IgD-negative memory B cell (primary cell): ENCODE results near the gene PRKN. TPM values are rescaled to one million over a fixed set of nuclear protein-coding genes. Genes with fewer than 3 reads are reported as not detected.

Source experiments
- H3K27ac Mint-ChIP-seq, 3 donors: one replicate each; pipeline ENCODE4 v1.8.0; 2020 to 2022; ENCODE audit warnings: mild to moderate bottlenecking in 3 of 3, mixed read lengths in 3 of 3, moderate library complexity in 1 of 3
- H3K27me3 Mint-ChIP-seq: one replicate; pipeline ENCODE4 v1.8.0; 2021; ENCODE audit warnings: mixed read lengths
- H3K36me3 Mint-ChIP-seq: one replicate; pipeline ENCODE4 v1.8.0; 2020; ENCODE audit warnings: mild to moderate bottlenecking, mixed read lengths
- H3K4me1 Mint-ChIP-seq, 3 donors: one replicate each; pipeline ENCODE4 v1.8.0; 2020 to 2022; ENCODE audit warnings: mixed read lengths in 3 of 3, mild to moderate bottlenecking in 1 of 3
- H3K4me3 Mint-ChIP-seq, 4 donors: one replicate each; pipeline ENCODE4 v1.8.0; 2020 to 2022; ENCODE audit warnings: mild to moderate bottlenecking in 4 of 4, mixed read lengths in 4 of 4, moderate library complexity in 3 of 4
- H3K9me3 Mint-ChIP-seq, 3 donors: one replicate each; pipeline ENCODE4 v1.8.0; 2020 to 2021; ENCODE audit warnings: mixed read lengths in 3 of 3, mild to moderate bottlenecking in 1 of 3
- polyA plus RNA-seq: library from polyadenylated mRNA; unstranded; fragments of 300-500 nt; fragmentation: Illumina TruSeq; gene quantifications from one replicate; pipeline ENCODE4 v1.2.3, GENCODE V29; 2021

The PRKN gene
- polyA plus RNA-seq, 1 donor from 2014 or later: 0.55 TPM

DNA sequence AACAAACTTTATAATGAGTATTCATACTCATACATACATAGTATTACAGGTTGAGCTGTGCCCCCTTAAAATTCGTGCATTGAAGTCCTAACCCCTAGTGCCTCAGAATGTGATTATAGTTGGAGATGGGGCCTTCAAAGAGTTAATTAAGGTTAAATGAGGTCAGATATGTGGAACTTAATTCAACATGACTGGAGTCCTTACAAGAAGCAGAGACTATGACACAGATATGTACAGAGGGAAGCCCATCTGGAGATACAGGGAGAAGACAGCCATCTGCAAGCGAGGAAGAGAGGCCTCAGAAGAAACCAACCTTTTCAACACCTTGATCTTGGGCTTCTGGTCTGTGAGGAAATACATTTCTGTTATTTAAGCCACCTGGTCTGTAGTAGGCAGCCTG lies 917.6 kb downstream of the PRKN start:
- Mint-ChIP-seq H3K27ac (no peak overlapping the region), H3K4me1 (peaks cover 0 to 2% (median 0%) of the 10 kb centered on the region in 3 donors), H3K27me3 (no peaks in the 10 kb centered on the region), H3K36me3 (peaks cover 8% of the 10 kb centered on the region), H3K9me3 (peaks cover 5 to 6% (median 5%) of the 10 kb centered on the region in 3 donors), H3K4me3 (no peak overlapping the region)

DNA sequence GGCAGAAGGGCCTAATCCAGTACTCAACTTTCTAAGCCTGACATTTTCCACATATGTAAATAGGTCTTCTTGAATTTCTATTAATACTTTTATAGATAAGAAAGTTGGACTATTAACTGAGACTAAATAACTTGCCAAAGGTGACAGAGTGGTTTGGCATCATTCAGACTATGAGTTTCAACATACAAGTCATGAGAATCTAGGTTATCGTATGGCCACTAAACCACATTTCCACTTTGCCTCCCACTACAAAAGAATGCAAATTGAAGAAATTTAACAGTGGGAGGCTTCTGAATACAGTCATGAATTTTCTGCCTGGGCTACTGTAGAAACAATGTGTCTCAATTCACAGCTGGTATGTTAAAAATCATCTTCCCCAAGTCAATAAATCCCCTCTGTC lies 922.7 kb downstream of the PRKN start:
- Mint-ChIP-seq H3K27me3 (no peaks in the 10 kb centered on the region), H3K27ac (no peak overlapping the region), H3K9me3 (peaks cover 0 to 3% (median 3%) of the 10 kb centered on the region in 3 donors)

DNA sequence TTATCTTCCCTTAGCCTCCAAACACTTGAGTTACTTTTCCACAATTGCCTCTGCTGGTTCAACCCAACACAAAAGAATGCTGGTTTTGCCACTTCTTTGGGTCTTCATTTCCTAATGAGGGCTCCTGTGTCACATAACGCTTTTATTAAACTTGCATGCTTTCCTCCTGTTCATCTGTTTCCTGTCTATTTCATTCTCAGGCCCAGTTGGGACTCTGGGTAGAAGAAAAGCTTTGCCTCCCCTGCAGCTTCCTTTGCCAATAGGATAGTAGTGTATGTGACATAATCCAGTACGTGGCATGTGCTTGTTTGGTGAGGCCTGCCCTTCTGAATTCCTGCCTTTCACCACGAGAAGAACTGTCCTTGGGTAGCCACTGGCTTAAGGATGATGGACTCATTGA lies 924.4 kb downstream of the PRKN start:
- H3K4me3 Mint-ChIP-seq: no peak overlapping the region
- peaks cover 2% of the 10 kb centered on the region for H3K36me3 Mint-ChIP-seq
- peaks cover 0 to 2% (median 0%) of the 10 kb centered on the region in 3 donors for H3K4me1 Mint-ChIP-seq
- H3K27ac Mint-ChIP-seq: no peak overlapping the region
- H3K27me3 Mint-ChIP-seq: no peaks in the 10 kb centered on the region
- H3K9me3 Mint-ChIP-seq: peaks cover 0 to 3% (median 3%) of the 10 kb centered on the region in 3 donors

More for the DNA sequence above, 922.7 kb downstream of the PRKN start:
- Mint-ChIP-seq H3K4me3 (no peak overlapping the region), H3K36me3 (peaks cover 2% of the 10 kb centered on the region), H3K4me1 (peaks cover 0 to 2% (median 0%) of the 10 kb centered on the region in 3 donors)

DNA sequence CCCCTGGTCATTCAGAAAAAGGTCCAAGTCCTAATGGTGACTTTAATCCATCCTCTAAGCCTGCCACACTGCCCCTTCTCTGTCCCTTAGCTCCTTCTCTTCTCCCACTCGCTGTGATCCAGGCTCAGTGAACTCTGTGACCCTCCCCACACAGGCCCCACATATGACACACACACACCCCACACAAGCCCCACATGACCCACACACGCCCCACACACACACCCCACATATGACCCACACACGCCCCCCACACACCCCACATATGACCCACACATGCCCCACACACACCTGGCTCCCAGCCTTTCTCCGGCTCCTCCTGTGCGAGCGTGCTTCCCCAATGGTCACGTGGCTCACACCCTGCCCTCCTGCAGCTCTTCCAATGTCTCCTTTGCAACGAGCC lies 925.3 kb downstream of the PRKN start:
- no peak overlapping the region for H3K4me3 Mint-ChIP-seq
- no peak overlapping the region for H3K27ac Mint-ChIP-seq
- peaks cover 0 to 2% (median 0%) of the 10 kb centered on the region in 3 donors for H3K4me1 Mint-ChIP-seq
- peaks cover 0 to 2% (median 0%) of the 10 kb centered on the region in 3 donors for H3K9me3 Mint-ChIP-seq
- no peaks in the 10 kb centered on the region for H3K27me3 Mint-ChIP-seq
- H3K36me3 Mint-ChIP-seq: peaks cover 2% of the 10 kb centered on the region

DNA sequence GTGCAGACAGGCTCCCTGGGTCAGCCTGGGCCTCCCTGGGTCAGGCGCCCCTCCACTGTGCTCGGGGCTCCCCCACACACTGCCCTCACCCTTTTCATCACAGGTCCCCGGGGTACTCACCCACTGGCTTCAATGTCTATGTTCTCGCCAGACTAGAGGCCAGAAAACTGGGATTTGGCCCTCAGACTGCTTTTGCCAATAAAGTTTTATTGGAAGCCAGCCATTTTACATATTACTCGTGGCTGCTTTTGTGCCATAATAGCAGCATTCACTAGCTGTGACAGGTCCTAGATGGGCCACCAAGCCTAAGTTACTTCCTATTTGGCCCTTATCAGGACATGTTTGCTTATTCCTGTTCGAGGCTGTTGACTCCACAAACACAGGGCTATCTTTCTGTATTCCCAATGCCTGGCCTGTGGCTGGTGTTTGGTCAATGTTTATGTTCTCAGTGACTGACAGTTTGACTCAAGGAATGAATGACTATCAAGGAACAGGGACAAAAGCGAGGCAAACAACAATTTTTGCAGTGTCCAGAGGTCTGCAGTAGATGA lies 928.6 kb downstream of the PRKN start:
- Mint-ChIP-seq H3K27me3 (no peaks in the 10 kb centered on the region), H3K27ac (no peak overlapping the region), H3K4me3 (no peak overlapping the region), H3K4me1 (peaks cover 0 to 2% (median 0%) of the 10 kb centered on the region in 3 donors), H3K36me3 (peaks cover 2% of the 10 kb centered on the region), H3K9me3 (no peaks in the 10 kb centered on the region)

DNA sequence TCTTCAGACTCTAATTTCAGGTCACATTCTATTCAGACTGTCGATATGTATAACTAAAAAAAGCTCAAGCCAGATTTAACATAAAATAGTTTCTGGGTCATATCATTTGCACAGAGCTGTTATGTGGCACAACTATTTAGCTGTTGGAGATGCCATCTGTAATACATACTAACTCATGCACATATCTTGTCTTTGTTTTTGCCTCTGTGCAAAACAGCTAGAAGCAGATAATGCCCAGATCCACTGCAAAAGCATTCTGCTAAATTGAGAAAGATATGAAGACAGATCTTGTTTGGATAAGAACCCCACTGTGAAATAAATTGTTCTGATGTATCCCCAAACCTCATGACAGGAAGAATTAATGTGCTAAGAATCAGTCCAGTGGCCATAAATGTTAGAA lies 930.9 kb downstream of the PRKN start:
- H3K9me3 Mint-ChIP-seq: peaks cover 0 to 7% (median 0%) of the 10 kb centered on the region in 3 donors
- no peaks in the 10 kb centered on the region for H3K4me1 Mint-ChIP-seq
- no peak overlapping the region for H3K4me3 Mint-ChIP-seq
- H3K36me3 Mint-ChIP-seq: peaks cover 4% of the 10 kb centered on the region
- H3K27me3 Mint-ChIP-seq: no peaks in the 10 kb centered on the region
- no peak overlapping the region for H3K27ac Mint-ChIP-seq

DNA sequence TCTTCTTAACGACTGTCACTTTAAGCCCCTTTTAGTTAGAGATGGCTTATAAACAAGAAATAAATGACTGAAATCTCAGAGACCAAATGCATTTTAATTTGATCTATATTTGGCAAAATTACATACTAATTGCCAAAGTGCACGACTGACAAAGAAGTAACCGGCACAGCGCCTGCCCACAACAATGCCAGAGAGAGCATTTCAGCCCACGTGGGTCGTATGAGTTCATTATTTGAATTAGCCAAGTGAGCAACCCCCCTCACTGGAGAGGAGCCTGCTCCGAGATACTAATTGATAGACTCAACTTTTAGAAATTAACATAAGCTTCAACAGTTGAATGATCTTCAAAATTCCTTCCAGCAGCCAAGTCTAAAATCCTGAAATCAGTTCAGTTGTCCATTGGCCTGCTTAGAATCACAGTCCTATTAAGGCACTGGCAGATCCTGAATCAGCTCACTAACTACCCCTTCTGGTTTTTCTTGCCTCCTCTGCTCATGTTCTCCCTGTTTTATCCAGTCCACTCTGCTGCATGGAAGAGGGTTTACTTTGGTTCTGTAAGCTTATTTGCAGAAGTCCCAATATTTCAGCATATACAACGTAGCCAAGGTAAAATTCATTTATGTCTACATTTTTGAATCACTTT lies 934.6 kb downstream of the PRKN start:
- Mint-ChIP-seq H3K36me3 (peaks cover 4% of the 10 kb centered on the region), H3K4me3 (no peak overlapping the region), H3K9me3 (peaks cover 0 to 23% (median 2%) of the 10 kb centered on the region in 3 donors), H3K27me3 (no peaks in the 10 kb centered on the region), H3K4me1 (no peaks in the 10 kb centered on the region), H3K27ac (no peak overlapping the region)

DNA sequence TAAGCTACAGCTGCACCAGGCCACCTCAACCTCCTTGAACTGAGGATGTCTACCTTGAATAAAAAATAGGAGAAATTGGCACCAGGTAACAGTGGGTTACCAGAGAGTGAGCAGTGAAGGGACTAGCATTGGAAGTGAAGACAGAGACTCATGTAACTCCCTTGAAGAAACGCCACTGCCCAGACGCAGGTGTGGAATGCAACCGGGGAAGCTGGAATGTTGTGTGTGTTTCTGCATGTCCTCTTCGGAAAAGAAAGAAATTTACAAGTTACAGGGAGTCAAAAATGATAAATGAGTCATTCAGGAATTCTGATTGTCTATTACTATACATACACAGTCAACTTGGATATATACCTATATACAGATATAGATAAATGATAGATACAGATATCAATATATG lies 939.0 kb downstream of the PRKN start:
- no peak overlapping the region for H3K27ac Mint-ChIP-seq
- H3K9me3 Mint-ChIP-seq: peaks cover 2 to 23% (median 7%) of the 10 kb centered on the region in 3 donors
- H3K36me3 Mint-ChIP-seq: peaks cover 4% of the 10 kb centered on the region
- no peak overlapping the region for H3K4me3 Mint-ChIP-seq
- H3K27me3 Mint-ChIP-seq: no peaks in the 10 kb centered on the region
- H3K4me1 Mint-ChIP-seq: no peaks in the 10 kb centered on the region

DNA sequence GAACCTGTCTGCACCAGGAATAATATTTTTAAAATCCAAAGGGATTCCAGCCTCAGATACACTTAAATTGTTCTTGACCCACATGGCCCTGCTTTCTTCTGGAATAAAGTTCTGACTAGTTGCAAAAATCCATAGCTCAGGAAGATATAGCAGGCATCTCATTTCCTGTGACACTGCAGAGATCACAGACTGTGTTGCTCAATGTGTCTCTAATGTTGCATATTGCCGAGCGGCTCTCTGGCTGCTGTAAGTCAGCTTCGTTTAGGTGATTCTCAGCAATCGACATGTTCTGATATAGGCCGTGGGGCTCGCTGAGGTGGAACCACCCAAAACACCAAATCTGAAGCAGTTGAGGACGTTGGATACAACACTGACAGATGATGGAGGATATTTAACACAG lies 955.4 kb downstream of the PRKN start:
- Mint-ChIP-seq H3K36me3 (peaks cover 4% of the 10 kb centered on the region), H3K4me1 (no peaks in the 10 kb centered on the region), H3K27ac (no peak overlapping the region), H3K4me3 (no peak overlapping the region), H3K9me3 (no peaks in the 10 kb centered on the region), H3K27me3 (no peaks in the 10 kb centered on the region)

DNA sequence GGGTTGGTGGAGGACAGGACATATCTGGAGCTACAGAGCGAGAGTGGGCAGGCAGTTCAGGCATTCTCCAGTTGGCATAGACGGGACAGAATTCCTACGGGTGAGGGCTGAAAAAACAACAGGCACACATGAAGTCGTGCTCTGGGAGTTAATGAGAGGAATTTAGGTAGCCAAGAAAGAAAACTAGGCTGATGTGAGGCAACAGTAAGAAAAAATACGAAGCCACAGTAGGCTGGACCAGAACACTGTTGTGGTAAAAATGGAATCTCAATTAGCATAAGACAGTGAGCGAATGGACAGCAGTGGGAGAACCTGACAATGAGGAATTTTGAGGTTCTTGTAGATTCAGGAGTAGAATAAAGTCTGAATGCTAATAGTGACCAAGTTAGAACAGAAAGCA lies 965.6 kb downstream of the PRKN start:
- Mint-ChIP-seq H3K9me3 (no peaks in the 10 kb centered on the region), H3K4me3 (no peak overlapping the region), H3K36me3 (peaks cover 1% of the 10 kb centered on the region), H3K27me3 (no peaks in the 10 kb centered on the region), H3K27ac (no peak overlapping the region), H3K4me1 (peaks cover 0 to 1% (median 0%) of the 10 kb centered on the region in 3 donors)

DNA sequence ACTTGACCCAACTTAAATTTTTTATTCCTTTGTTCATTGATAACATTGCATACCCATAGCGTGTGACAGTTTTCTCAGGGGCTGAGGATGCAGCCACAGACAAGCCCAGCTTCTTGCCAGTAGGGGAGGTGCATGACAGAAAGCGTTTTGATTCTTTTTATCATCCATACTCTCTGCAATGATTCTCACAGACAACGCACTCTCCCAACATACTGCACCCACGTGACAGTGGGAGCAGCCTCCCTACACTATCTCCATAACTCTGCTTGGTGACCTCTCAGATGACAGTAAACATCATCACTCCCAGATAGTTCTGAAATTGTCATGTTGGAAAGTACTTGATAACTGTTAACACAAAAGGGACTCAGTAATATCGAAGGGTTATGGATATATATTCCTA lies 972.5 kb downstream of the PRKN start:
- peaks cover 0 to 5% (median 0%) of the 10 kb centered on the region in 3 donors for H3K9me3 Mint-ChIP-seq
- H3K4me3 Mint-ChIP-seq: no peak overlapping the region
- no peak overlapping the region for H3K27ac Mint-ChIP-seq
- H3K4me1 Mint-ChIP-seq: no peaks in the 10 kb centered on the region
- no peaks in the 10 kb centered on the region for H3K36me3 Mint-ChIP-seq
- no peaks in the 10 kb centered on the region for H3K27me3 Mint-ChIP-seq

DNA sequence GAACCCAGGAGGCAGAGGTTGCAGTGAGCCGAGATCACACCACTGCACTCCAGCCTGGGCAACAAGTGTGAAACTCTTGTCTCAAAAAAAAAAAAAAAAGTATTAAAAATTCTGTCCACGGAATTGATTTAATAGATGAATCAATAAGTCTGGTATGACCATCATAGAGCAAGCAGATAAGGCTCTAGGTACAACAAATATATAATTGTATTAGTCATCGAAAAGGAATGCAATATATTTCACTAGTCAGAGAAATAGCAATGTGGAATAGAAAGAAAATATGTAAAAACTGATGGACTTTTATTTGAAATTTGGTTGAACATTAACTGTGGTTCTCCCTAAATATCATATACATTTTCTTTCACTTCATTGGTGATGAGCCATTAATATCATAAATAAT lies 976.9 kb downstream of the PRKN start:
- Mint-ChIP-seq H3K4me3 (no peak overlapping the region), H3K27me3 (no peaks in the 10 kb centered on the region), H3K4me1 (no peaks in the 10 kb centered on the region), H3K36me3 (no peaks in the 10 kb centered on the region), H3K27ac (no peak overlapping the region), H3K9me3 (peaks cover 0 to 5% (median 0%) of the 10 kb centered on the region in 3 donors)

DNA sequence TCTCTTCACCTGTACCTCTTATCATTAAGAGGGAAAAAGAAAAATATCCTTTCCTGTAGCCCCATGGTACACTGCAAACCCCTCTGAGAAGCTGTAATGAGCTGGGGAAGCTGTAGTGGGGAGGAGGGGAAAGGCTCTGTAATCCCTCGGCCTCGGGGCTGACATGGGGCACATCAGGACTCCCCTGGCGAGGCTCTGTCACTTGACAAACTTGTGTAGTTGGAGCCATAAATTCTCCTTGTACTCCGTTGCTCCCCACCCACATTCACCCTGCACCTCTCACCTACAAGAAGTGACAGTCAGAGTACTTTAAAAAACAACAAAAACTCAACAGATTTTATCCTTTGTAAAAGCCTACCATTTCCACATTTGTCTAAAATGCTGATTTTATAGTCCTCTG lies 978.0 kb downstream of the PRKN start:
- peaks cover 0 to 5% (median 0%) of the 10 kb centered on the region in 3 donors for H3K9me3 Mint-ChIP-seq
- H3K36me3 Mint-ChIP-seq: no peaks in the 10 kb centered on the region
- no peak overlapping the region for H3K27ac Mint-ChIP-seq
- H3K4me1 Mint-ChIP-seq: no peaks in the 10 kb centered on the region
- no peak overlapping the region for H3K4me3 Mint-ChIP-seq
- no peaks in the 10 kb centered on the region for H3K27me3 Mint-ChIP-seq

DNA sequence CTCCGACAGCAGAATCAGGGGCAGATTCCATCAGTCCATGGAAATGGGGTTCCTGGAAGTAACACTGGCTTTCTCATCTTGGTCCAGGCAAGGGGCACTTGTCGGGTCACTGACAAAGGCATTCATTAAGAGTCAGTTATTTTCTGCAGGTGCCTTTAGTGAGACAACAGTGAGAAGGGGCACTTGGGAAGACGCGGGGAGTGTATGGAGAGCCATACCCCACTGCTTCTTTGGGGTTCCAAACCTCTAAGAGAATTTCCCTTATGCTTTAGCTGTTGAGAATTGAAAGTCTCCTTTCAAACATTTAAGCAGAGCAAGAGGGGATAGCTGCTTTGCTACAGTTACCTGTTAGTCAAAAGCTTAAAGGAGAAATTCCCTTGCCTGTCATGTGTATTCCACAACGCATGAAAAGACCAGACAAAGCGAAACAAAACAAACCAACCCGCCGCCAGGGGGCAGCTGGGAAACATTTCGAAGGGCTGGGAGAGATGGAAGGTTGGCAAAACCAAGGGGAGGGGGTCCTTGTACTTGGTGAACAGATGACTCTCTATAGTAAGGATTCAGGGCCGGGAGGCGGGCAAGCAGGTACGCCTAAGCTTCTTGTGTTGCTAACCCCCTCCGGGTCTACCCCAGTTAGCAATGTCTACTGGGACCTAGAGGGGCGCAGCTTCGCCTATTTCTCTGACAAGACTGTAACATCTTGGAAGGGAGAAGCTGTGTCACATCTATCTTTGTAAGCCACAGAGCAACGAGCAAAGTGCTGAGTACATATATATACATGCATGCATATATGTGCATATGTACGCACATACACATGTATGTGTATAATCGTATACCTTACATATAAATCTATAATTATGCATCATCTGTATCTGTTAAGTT lies 978.8 kb downstream of the PRKN start:
- Mint-ChIP-seq H3K36me3 (no peaks in the 10 kb centered on the region), H3K27ac (no peak overlapping the region), H3K4me1 (no peaks in the 10 kb centered on the region), H3K27me3 (no peaks in the 10 kb centered on the region), H3K4me3 (no peak overlapping the region), H3K9me3 (peaks cover 0 to 5% (median 0%) of the 10 kb centered on the region in 3 donors)

DNA sequence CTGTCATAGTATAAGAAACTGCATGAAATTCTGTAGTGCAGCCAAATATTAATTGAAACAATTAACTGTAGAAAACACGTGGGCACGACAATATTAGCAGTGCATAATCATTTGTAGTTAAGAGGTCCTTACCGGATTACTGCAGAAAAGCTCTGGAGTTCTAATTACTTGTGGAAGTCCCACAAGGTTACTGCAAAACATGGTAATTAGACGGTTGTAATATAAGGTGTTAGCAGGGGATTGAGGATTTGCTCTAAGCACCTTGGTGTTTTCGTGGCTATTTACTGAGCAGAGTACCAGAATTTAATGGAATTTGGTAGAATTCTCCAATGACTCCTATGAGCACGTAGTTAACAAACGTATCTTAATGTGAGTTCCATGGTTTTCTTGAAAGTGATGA lies 980.1 kb downstream of the PRKN start:
- no peaks in the 10 kb centered on the region for H3K4me1 Mint-ChIP-seq
- H3K36me3 Mint-ChIP-seq: no peaks in the 10 kb centered on the region

More for the DNA sequence above, 980.1 kb downstream of the PRKN start:
- H3K27me3 Mint-ChIP-seq: no peaks in the 10 kb centered on the region
- H3K27ac Mint-ChIP-seq: no peak overlapping the region
- H3K4me3 Mint-ChIP-seq: no peak overlapping the region
- peaks cover 0 to 5% (median 1%) of the 10 kb centered on the region in 3 donors for H3K9me3 Mint-ChIP-seq
